Tibial artery (tissue), 4 donors: ENCODE measurements around the gene SMAGP.
"Not testable (repeated sequence)": the region's sequence is repeated elsewhere in the genome, so short reads cannot be mapped to it uniquely, and the experiment has no call there.

ENCODE experiments used
- DNase-seq, 2 donors: peaks; one replicate each; pipeline ENCODE4 v3.0.0-alpha.2; 2019
- H3K27ac ChIP-seq, 2 donors: fragments of 200-600 bp; sonication (generic) in 1 of 2; 1 replicate in 1 of 2; 2 replicates in 1 of 2; pipeline ENCODE4 v1.5.1; 2018 to 2019; ENCODE audit warnings: mild to moderate bottlenecking in 1 of 2
- H3K27me3 ChIP-seq, 2 donors: fragments of 200-600 bp; sonication (generic) in 1 of 2; one replicate each; pipeline versions ENCODE4 v1.5.1 to v1.6.0; 2016 to 2019
- H3K36me3 ChIP-seq, 3 donors: fragments of 200-600 bp; sonication (generic) in 2 of 3; one replicate each; pipeline ENCODE4 v1.5.1; 2016 to 2019; ENCODE audit warnings: mild to moderate bottlenecking in 2 of 3
- H3K4me1 ChIP-seq, 4 donors: fragments of 200-600 bp; sonication (generic) in 2 of 4; 1 replicate in 3 of 4; 2 replicates in 1 of 4; pipeline ENCODE4 v1.5.1; 2016 to 2019
- H3K4me3 ChIP-seq, 2 donors: fragments of 200-600 bp; sonication (generic) in 1 of 2; 1 replicate in 1 of 2; 2 replicates in 1 of 2; pipeline ENCODE4 v1.5.1; 2018 to 2019; ENCODE audit warnings: mild to moderate bottlenecking in 2 of 2
- H3K9me3 ChIP-seq, 3 donors: fragments of 200-600 bp; sonication (generic) in 1 of 3; one replicate each; pipeline ENCODE4 v1.5.1; 2016 to 2019
- intact Hi-C: fragments of 100-400 bp; cut with DNase I; formaldehyde crosslinking; loops from one replicate; pipeline ENCODE4 v1.15.0; 2023; ENCODE audit warnings: low total_unique reads
- TF ChIP-seq, protein P1 (sequence below), 2 experiments: fragments of 200-600 bp in 1 of 2; fragments of 450-650 bp in 1 of 2; IDR thresholded peaks; one replicate each; pipeline ENCODE4 v1.5.1; 2017 to 2019; ENCODE audit warnings: antibody characterized with exemption in 2 of 2, mild to moderate bottlenecking in 1 of 2, moderate library complexity in 1 of 2

The SMAGP gene

GRCh38 chr12:51270067-51270950, at the start of gene SMAGP:
TSS of gene SMAGP (minus strand) at chr12:51270415. CDS start at chr12:51269278, 1,137 bp downstream.
- H3K27ac ChIP-seq: peak within 1 kb of the TSS; percentile 26 to 48
- intact Hi-C loops: no loop called here

DNA sequence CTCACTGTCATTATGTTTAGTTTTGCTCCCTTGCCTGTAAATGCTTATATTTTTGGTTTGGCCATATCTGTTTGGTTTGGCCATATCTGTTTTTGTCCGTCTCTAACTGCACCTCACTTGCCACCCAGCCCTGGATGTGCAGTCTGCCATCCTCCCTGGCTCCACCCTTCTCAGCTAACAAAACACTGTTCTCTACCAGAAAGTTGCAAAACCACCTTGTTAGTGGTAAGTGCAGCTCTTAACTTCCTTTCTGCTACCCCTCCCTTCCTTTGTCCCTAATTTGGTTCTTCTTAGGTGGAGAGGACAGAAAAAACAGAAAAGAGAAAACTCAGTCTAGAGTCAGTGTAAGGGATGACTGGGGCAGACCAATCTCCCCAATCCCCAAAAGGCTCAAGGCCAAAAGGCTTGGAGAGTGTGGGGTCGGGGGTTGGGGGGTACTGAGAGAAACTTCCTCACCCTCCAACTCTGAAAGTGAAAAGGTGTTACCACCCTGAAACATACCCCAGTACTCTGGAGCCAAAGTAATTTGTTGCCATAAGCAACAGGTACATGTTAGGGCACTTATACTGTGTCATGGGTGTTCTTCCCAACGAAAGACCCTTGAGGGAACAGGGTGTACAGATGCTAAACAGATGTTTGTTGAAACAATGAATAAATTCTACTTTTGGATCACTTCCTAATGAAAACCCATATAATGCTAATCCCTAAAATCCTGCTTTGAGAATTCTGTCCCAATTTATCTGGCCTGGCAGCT, 48.8 kb upstream of the SMAGP start:
- H3K4me1 ChIP-seq: no peaks in the 10 kb centered on the region
- H3K36me3 ChIP-seq: no peaks in the 10 kb centered on the region
- no peak overlapping the region for H3K4me3 ChIP-seq
- H3K27me3 ChIP-seq: peaks cover 0 to 7% of the 10 kb centered on the region in 2 donors
- H3K9me3 ChIP-seq: no peaks in the 10 kb centered on the region
- intact Hi-C loops: no loop called here
- TF ChIP-seq, protein P1, sequence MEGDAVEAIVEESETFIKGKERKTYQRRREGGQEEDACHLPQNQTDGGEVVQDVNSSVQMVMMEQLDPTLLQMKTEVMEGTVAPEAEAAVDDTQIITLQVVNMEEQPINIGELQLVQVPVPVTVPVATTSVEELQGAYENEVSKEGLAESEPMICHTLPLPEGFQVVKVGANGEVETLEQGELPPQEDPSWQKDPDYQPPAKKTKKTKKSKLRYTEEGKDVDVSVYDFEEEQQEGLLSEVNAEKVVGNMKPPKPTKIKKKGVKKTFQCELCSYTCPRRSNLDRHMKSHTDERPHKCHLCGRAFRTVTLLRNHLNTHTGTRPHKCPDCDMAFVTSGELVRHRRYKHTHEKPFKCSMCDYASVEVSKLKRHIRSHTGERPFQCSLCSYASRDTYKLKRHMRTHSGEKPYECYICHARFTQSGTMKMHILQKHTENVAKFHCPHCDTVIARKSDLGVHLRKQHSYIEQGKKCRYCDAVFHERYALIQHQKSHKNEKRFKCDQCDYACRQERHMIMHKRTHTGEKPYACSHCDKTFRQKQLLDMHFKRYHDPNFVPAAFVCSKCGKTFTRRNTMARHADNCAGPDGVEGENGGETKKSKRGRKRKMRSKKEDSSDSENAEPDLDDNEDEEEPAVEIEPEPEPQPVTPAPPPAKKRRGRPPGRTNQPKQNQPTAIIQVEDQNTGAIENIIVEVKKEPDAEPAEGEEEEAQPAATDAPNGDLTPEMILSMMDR (IDR thresholded peaks at IDR 0.05): no peak
- no peak overlapping the region for H3K27ac ChIP-seq
- peak in 1 of 2 donors; percentile 17 for DNase-seq

More at GRCh38 chr12:51270067-51270950, at the start of gene SMAGP:
- TF ChIP-seq, protein P1 (IDR thresholded peaks at IDR 0.05): no peak
- H3K9me3 ChIP-seq: no peaks in the 10 kb centered on the region
- H3K4me1 ChIP-seq: peaks cover 0 to 18% (median 12%) of the 10 kb centered on the region in 4 donors
- H3K4me3 ChIP-seq: peak within 1 kb of the TSS; percentile 74 to 78
- peaks cover 0 to 12% of the 10 kb centered on the region in 2 donors for H3K27me3 ChIP-seq
- DNase-seq: peak in 1 of 2 donors; percentile 28
- H3K36me3 ChIP-seq: no peaks in the 10 kb centered on the region

- H3K27me3 ChIP-seq, H3K4me3 ChIP-seq, H3K27ac ChIP-seq, H3K36me3 ChIP-seq, intact Hi-C loops, H3K4me1 ChIP-seq, H3K9me3 ChIP-seq: not testable (repeated sequence)
- peak in 1 of 2 donors; percentile 17 for DNase-seq
Observed at GRCh38 chr12:51318057-51318806, 48.0 kb upstream of the SMAGP start.

DNA sequence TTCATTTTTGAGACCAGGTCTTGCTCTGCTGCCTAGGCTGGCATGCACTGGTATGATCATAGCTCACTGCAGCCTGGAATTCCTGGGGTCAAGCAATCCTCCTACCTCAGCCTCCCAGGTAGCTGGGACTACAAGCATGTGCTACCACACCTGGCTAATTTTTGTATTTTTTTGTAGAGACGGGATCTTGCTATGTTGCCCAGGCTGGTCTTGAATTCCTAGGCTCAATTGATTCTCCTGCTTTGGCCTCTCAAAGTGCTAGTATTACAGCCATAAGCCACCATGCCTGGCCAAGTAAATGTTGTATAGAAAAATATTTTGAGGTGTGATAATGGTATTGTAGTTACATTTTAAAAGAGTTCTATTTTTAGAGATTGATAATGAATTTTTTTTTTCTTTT, 41.2 kb upstream of the SMAGP start:
- H3K27ac ChIP-seq: no peak overlapping the region
- H3K9me3 ChIP-seq: no peaks in the 10 kb centered on the region
- no peaks in the 10 kb centered on the region for H3K36me3 ChIP-seq
- H3K4me1 ChIP-seq: no peaks in the 10 kb centered on the region
- H3K4me3 ChIP-seq: no peak overlapping the region
- TF ChIP-seq, protein P1 (IDR thresholded peaks at IDR 0.05): no peak
- peak in 1 of 2 donors; percentile 11 for DNase-seq
- H3K27me3 ChIP-seq: no peaks in the 10 kb centered on the region
- intact Hi-C loops: no loop called here

- TF ChIP-seq, protein P1 (IDR thresholded peaks at IDR 0.05): no peak
- no peaks in the 10 kb centered on the region for H3K9me3 ChIP-seq
- H3K4me3 ChIP-seq: no peak overlapping the region
- intact Hi-C loops: no loop called here
- peaks cover 0 to 3% of the 10 kb centered on the region in 2 donors for H3K27me3 ChIP-seq
- no peaks in the 10 kb centered on the region for H3K4me1 ChIP-seq
- no peak overlapping the region for H3K27ac ChIP-seq
- no peaks in the 10 kb centered on the region for H3K36me3 ChIP-seq
- no peak for DNase-seq
Observed at GRCh38 chr12:51307655-51308593, 37.7 kb upstream of the SMAGP start.
